ENCODE measurements around the gene DNAH8.
"Not testable (repeated sequence)": the region's sequence is repeated elsewhere in the genome, so short reads cannot be mapped to it uniquely, and the experiment has no call there.

Gene DNAH8

GRCh38 chr6:38796006-38796405 is 80.9 kb downstream of the DNAH8 start:
- ChIA-PET CTCF (interaction anchor here (1.0 kb wide), 1 partner anchor 9 kb away, joined by 5 read pairs; no protein-coding TSS in a partner anchor), POLR2A (no interaction called here)
- DNase-seq (ENCODE audit: extremely low spot score): no peak
- TF ChIP-seq, protein P1, sequence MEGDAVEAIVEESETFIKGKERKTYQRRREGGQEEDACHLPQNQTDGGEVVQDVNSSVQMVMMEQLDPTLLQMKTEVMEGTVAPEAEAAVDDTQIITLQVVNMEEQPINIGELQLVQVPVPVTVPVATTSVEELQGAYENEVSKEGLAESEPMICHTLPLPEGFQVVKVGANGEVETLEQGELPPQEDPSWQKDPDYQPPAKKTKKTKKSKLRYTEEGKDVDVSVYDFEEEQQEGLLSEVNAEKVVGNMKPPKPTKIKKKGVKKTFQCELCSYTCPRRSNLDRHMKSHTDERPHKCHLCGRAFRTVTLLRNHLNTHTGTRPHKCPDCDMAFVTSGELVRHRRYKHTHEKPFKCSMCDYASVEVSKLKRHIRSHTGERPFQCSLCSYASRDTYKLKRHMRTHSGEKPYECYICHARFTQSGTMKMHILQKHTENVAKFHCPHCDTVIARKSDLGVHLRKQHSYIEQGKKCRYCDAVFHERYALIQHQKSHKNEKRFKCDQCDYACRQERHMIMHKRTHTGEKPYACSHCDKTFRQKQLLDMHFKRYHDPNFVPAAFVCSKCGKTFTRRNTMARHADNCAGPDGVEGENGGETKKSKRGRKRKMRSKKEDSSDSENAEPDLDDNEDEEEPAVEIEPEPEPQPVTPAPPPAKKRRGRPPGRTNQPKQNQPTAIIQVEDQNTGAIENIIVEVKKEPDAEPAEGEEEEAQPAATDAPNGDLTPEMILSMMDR (IDR thresholded peaks at IDR 0.05; ENCODE audit: control extremely low read depth, extremely low read depth, low read depth, missing control alignments): no peak

DNA sequence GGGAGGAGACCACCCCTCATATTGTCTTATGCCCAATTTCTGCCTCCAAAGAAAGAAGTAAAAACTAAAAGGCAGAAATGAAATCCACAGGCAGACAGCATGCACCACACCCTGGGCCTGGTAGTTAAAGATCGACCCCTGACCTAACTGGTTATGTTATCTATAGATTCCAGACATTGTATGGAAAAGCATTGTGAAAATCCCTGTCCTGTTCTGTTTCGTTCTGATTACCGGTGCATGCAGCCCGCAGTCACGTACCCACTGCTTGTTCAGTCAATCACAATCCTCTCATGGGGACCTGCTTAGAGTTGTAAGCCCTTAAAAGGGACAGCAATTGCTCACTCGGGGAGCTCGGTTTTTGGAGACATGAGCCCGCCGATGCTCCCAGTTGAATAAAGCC is 81.3 kb downstream of the DNAH8 start:
- POLR2A ChIA-PET; DNase-seq (ENCODE audit: extremely low spot score): not testable (repeated sequence)
- CTCF ChIA-PET: interaction anchor here (1.0 kb wide), 1 partner anchor 9 kb away, joined by 5 read pairs; no protein-coding TSS in a partner anchor

DNA sequence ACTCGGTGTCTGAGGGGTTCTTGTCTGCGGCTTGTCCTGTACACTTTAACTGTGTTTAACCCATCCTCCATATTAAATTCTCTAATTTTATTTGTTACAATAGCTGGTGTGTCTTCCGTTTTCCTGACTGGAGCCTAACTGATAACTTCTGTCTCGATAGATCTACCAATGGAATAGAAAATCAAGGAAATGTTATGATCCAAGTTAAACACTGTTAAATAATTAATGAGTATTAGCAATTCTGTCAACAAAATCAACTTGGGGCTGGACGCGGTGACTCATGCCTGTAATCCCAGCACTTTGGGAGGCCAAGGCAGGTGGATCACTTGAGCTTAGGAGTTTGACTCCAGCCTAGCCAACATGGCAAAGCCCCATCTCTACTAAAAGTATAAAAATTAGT is 81.7 kb downstream of the DNAH8 start:
- POLR2A ChIA-PET: no interaction called here
- no peak for DNase-seq (ENCODE audit: extremely low spot score)
- CTCF ChIA-PET: no interaction called here
- TF ChIP-seq, protein P1 (IDR thresholded peaks at IDR 0.05; ENCODE audit: control extremely low read depth, extremely low read depth, low read depth, missing control alignments): no peak

- CTCF ChIA-PET: no interaction called here
- DNase-seq (ENCODE audit: extremely low spot score): no peak
- TF ChIP-seq, protein P1 (IDR thresholded peaks at IDR 0.05; ENCODE audit: control extremely low read depth, extremely low read depth, low read depth, missing control alignments): no peak
- POLR2A ChIA-PET: no interaction called here
Measured at GRCh38 chr6:38797391-38797790, 82.3 kb downstream of the DNAH8 start.

GRCh38 chr6:38799529-38800184 is 84.5 kb downstream of the DNAH8 start:
- DNase-seq (ENCODE audit: extremely low spot score): no peak
- CTCF ChIA-PET: no interaction called here
- POLR2A ChIA-PET: no interaction called here
- TF ChIP-seq, protein P1 (IDR thresholded peaks at IDR 0.05; ENCODE audit: control extremely low read depth, extremely low read depth, low read depth, missing control alignments): no peak

DNA sequence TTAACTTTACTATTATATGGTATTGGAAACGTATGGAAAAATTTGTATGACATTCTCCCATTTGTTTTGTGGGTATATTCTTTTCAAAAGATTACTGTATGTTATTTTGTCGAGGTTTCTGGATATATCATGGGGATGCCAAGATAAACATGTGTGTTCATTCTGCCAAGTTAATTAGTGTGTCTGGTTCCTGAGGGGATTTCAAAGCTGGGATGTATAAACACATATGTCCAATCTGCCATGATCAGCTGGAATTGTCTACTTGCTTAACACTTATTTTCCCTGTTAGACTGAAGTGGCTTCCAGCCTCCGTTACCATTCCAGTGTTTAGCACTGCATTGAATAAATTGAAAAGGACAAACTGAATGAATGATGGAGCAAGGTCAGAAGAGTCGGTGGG is 86.2 kb downstream of the DNAH8 start:
- ChIA-PET POLR2A (no interaction called here), CTCF (no interaction called here)
- no peak for DNase-seq (ENCODE audit: extremely low spot score)

GRCh38 chr6:38802497-38802896 is 87.4 kb downstream of the DNAH8 start:
- POLR2A ChIA-PET: no interaction called here
- TF ChIP-seq, protein P1 (IDR thresholded peaks at IDR 0.05; ENCODE audit: control extremely low read depth, extremely low read depth, low read depth, missing control alignments): no peak
- no peak for DNase-seq (ENCODE audit: extremely low spot score)
- CTCF ChIA-PET: no interaction called here

More for the DNA sequence above, 86.2 kb downstream of the DNAH8 start:
- TF ChIP-seq, protein P1 (IDR thresholded peaks at IDR 0.05; ENCODE audit: control extremely low read depth, extremely low read depth, low read depth, missing control alignments): no peak

Measured in GM10248 (cell line).